Endothelial cell of hepatic sinusoid (primary cell): Measurements from ENCODE around the gene ST3GAL4.

Source experiments
- in situ Hi-C: cut with HindIII; loops from 2 replicates; pipeline ENCODE4 v1.10.0; 2017; ENCODE audit warnings: low sequenced_read_pairs

ST3GAL4 gene

DNA sequence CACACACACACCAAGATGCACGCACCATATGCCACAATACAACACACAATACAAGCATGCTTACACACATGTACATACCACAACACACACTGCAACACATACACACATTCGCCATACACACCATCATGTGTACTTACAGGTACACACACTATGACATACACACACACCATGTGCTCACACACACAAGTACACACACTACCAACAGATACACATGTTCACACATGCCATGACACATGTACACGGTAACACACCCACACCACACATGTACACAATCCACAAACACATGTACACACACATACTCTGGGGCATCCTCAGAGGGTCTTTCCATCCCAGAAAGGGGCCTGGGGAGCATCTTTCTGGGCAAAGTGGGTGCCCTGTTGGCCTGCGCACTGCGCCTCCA is 82.2 kb downstream of the ST3GAL4 start:
- in situ Hi-C loops = no loop called here

DNA sequence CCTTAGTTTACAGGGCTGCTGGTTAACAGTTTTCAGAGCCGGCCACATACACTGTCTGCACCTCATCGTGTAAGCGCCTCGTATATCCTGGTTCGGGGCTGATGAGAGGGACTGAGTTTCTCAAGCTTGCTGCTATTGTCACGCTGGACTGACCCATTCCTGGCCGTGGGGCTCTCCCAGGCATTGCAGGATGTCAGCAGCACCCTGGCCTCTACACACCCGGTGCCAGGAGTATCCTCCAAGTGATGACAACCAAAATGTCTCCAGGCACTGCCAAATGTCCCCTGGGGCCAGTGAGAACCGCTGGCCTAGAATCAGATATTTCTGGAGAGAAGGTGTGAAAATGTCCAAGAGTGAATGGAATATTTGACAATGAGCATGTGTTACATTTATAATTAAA is 82.8 kb downstream of the ST3GAL4 start:
- in situ Hi-C loops = no loop called here

DNA sequence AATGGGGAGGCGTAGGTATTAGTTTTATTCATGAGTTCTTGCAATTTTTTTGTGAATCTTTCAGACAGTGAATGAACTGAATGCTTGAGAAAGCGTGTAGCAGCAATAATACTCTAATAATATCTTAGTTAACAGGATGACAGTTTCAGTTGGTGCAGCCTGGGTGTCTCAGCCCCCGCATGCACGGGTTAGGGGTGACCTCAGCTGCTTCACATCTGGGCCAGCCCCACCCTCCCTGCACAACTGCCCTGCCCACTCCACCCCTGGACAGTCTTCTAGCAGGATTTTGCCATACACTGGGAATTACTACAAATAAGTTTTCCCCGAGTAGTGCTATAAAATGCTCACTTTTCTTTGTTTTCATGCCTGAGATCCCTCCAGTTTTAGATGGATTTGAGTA is 83.2 kb downstream of the ST3GAL4 start:
- in situ Hi-C loops = no loop called here

DNA sequence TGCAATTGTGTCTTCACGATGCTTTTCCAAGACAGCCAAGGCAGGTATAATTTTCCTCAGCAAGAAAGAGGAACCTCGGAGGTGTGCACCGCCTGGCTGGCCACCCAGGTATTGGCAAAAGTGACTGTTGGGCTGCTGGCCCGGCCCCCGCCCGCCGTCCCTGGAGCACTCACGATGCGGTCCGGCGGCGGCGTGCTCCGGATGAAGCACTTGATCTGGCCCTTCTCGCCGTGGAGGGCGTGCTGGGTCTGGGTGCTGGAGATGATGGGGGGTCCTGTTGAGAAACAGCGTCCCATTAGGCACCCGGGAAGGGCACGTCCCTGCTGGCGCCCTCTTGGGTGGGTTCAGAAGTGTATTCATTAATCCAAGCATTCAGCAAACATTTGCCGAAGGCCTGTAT is 84.8 kb downstream of the ST3GAL4 start:
- in situ Hi-C loops = loop anchor here (10.0 kb wide), 1 partner anchor 555 kb away; no protein-coding TSS in a partner anchor

GRCh38 chr11:126440792-126441514 is 85.5 kb downstream of the ST3GAL4 start:
- in situ Hi-C loops = loop anchor here (10.0 kb wide), 1 partner anchor 554 kb away; no protein-coding TSS in a partner anchor

- in situ Hi-C loops = loop anchor here (10.0 kb wide), 1 partner anchor 552 kb away; no protein-coding TSS in a partner anchor
Measured at GRCh38 chr11:126443120-126443519, 87.6 kb downstream of the ST3GAL4 start.

DNA sequence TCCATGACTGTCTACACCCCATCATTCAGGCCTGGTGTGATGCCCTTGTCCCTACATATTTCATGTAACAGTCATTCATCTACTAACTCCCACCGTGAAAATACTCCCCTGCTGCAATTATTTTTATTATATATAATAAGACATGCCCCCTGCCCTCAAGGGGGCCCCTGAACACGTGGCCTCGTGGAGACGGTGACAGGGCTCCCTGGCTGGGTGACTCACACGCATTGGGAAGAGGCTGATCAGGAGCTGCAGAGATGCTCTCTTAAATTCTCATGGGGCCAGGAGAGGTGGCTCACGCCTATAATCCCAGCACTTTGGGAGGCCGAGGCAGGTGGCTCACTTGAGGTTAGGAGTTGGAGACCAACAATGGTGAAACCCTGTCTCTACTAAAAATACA is 88.6 kb downstream of the ST3GAL4 start:
- in situ Hi-C loops = loop anchor here (10.0 kb wide), 1 partner anchor 551 kb away; no protein-coding TSS in a partner anchor

DNA sequence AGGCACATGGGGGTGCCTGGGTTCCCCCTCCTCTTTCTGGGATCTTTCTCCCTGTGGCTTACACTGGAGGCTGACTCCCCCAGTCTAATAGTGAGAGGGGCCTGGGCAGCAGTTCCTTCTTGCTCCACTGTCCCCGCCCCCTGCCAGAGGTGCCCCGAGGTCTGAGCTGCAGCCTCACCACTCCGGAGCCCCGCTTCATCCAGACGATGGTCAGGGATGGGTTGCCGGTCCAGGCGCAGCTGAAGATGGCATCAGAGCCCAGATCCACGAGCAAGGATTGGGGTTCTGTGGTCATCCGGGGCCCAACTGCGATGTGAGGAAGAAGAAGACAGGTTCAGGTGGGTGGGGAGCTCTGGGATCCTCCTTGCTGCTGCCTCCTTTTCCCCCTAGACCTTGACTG is 91.1 kb downstream of the ST3GAL4 start:
- in situ Hi-C loops = loop anchor here (10.0 kb wide), 1 partner anchor 548 kb away; no protein-coding TSS in a partner anchor

GRCh38 chr11:126450198-126450597 is 94.7 kb downstream of the ST3GAL4 start:
- in situ Hi-C loops = no loop called here

DNA sequence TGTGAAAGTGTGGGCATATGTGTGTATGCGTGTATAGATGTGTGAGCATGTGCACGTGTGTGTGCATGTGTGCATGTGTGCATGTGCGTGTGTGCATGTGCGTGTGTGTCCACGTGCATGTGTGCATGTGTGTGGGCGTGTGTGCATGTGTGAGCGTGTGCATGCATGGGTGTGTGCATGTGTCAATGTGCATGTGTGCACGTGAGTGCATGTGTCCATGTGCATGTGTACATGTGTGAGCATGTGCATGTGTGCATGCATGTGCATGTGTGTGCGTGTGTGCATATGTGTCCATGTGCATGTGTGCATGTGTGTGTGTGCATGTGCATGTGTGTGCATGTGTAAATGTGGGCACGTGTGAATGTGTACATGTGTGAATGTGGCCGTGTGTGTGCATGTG is 95.3 kb downstream of the ST3GAL4 start:
- in situ Hi-C loops = no loop called here

DNA sequence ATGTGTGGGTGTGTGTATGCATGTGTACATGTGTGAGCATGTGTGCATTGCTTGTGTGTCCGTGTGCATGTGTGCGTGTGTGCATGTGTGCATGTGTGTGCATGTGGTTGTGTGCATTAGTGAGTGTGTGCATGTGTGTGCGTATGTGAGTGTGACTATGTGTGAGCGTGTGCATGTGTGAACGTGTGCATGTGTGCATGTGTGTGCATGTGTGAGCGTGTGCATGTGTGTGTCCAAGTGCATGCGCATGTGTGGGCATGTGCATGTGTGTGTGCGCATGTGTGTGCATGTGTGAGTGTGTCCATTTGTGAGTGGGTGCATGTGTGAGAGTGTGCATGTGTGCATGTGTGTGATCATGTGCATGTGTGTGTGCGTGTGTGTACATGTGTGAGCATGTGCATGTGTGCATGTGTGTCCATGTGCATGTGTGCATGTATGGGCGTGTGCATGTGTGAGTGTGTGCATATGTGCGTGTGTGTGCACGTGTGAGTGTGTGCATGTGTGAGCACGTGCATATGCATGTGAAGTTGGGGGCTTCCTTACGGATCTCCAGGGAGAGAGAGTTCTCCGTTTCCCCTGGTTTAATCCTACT is 95.8 kb downstream of the ST3GAL4 start:
- in situ Hi-C loops = no loop called here

DNA sequence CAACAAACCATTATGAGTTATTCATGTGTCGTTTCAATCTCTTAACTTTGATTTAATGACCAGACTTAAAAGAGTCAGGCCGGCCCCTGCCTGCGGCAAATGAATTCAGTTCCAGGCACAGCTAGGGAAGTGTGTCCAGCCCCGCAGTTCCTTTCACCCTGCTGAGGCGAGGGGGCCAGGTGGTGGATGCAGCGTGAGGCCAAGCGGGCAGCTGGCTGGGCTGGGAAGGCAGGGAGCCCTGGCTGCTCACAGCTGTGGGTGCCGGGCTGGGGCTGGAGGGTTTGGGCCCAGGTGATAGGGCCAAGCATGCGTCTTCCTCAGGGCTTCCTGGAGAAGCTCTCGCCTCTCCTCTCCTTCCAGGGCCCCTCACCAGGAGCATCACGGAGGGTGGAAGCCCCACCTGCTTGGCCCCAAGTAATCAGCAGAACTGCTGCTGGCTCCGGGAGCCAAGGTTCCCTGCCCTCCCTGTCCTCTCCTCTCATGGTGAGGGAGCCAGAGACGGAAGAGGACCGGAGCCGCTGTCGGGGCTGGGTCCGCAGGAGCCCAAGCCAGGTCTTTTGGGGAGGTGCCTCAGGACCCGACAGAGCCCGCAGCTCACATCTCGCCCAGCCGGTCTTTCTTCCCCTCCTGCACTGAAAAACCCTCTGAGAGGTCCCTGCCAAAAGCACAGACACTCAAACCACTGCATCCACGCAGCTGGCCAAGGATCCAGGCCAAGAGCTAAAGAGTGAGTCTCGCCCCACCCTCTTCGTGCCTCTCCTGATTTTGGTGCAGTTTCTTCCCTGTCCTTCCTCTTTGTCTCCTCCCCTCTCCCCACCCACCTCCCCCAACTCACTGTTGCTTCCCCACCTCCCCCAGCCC is 97.0 kb downstream of the ST3GAL4 start:
- in situ Hi-C loops = no loop called here

DNA sequence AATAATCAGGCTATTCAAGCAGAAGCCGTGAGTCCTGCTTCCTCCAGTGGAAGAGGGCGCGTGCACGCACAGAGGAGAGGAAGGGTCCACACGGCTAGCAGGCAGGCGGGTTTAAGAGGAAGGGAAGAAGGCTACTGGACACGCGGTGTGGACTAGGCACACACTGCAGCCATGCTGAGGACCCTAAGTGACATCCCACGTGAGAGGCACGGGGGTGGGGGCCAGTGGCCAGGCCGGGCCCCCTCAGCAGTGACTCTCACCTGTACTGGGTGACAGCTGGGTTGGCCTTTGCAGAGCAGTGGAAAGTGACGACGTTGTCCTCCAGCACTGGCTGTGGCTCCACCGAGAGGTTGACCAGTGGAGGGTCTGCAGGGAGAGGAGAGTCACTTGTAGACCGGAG is 100.6 kb downstream of the ST3GAL4 start:
- in situ Hi-C loops = no loop called here

DNA sequence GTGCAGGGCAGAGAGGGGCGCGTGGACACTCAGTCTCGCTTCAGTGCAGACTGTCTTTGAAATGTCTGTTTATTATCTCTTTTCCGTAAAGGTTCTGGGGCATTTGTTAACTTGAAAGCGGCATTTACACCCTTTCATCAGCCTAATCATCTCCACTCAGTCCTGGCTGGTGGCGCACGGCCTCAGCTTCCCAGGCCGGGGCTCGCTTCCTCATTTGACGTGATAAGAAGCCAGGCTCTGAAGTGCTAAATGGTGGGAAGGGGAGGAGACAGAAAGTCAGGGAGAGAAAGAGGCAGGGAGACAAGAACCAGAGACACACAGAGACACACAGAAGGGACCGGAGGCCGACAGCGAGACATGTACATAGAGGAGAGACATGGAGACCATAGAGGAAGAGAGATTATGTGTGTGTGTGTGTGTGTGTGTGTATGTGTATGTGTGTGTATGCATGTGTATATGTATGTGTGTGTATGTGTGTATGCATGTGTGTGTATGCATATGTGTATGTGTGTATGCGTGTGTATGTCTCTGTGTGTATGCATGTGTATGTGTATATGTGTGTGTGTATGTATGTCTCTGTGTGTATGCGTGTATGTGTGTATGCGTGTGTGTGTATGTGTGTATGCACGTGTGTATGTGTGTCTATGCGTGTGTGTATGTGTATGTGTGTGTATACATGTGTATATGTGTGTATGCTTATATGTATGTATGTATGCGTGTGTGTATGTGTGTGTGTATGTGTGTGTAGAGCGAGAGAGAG is 101.5 kb downstream of the ST3GAL4 start:
- in situ Hi-C loops = no loop called here

DNA sequence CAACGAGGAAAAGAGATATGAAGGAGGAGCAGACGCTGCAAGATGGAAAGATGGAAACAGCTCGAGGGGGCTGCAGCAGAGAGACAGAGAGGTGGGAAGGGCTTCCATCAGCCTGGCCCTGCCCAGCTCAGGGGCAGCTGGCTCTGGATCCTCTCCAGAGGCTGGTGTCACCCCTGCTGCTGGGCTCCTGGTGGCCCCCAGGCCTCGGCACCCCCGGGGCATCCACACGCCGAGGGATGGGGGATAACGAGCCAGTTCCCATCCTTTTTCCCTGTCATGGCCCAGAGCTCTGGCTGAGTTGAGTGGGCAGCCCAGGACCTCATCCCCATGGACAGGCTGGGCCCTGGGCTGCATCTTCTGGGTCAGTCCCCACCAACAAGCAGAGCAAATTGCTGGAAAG is 102.3 kb downstream of the ST3GAL4 start:
- in situ Hi-C loops = no loop called here

DNA sequence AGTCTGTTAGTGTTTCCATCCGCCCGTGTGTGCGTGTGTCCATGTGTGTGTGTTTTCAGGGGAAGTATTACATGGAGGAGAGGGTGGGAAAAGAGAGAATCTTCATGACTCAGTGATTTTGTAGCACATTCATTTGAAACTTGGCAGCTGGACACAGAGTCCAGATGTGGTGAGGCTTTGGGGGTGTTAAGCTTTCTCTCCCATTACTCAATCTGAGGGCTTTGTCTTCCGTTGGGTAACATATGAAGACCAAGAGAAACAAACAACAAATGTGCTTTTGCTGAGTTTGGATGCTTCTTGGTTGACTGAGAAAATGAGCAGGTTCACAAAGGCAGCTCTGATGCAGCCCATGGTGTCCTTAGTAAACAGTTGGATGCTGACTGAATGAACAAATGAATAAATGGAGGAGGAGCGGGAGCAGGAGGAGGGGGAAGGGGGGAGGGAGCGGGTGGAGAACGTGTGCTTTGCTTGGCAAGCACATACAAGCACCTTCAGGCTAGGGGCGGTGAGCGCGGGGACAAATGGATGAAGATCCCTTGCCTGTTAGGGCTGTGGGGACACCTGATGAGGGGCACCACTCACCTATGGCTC is 104.3 kb downstream of the ST3GAL4 start:
- in situ Hi-C loops = no loop called here

DNA sequence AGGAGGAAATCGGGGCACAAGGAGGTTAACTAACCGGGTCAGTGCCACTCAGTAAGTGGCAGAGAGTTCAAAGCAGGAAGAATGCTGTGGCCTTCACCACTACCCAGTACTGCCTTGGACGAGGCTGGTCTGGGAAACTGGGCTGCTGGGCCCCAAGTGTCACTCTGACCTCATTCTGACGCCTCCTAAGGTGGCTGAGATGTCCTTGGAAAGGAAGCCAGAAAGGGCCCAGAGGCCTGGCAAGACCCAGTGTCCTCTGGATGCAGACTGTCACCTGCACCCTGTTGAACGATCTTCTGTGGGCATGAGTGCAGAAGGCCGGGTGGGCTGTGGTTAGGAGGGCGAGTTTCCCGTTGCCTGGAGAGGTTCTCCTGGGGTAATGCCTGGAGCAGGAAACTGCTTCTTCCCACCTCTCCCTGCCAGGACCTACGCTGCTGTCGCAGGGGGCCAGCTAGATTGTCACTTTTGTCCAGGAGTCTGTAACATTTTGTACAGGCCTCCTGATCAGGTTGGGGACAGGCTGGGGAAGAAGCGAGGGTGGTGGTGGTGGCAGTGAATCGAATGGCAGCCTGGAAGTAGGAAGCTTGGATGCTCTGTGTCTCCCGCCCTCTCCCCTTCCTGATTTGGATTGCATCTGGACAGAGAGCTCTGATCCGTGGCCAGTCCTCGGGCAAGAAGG is 105.1 kb downstream of the ST3GAL4 start:
- in situ Hi-C loops = no loop called here

DNA sequence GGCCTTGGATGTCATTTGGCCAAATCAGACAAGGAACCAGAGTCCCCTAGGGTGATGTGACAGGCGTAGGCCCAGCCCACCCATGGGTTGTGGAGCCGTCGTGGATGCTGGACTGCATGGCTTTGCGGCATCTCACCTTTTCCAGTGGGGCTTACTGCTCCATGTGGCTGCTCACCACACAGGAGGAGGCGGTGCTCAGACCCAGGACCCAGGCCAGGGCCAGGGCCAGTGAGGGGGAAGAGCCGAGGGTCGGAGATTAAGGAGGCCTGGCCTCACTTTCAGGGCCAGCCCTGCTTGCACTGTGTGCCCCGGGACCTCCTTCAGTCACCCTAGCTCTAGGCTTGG is 105.6 kb downstream of the ST3GAL4 start:
- in situ Hi-C loops = no loop called here

GRCh38 chr11:126461996-126462395 is 106.5 kb downstream of the ST3GAL4 start:
- in situ Hi-C loops = no loop called here

DNA sequence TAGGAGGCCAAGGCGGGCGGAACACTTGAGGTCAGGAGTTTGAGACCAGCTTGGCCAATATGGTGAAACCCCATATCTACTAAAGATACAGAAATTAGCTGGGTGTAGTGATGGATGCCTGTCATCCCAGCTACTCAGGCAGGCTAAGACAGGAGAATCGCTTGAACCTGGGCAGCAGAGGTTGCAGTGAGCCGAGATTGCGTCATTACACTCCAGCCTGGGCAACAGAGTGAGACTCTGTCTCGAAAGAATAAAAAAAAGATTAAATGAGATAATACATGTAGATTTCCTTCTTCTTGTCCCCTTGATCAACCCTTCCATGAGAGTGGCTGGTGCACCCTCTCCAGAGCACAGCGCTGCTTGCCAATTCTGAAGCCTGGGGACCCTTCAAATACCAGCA is 106.9 kb downstream of the ST3GAL4 start:
- in situ Hi-C loops = no loop called here
